Natural killer cell (primary cell): Measurements from ENCODE around the gene ARHGAP30. TPM values are rescaled to one million over a fixed set of nuclear protein-coding genes. Genes with fewer than 3 reads are reported as not detected.
A peak's percentile ranks its signal among the peaks of the same experiment; 100 is the strongest.

ENCODE experiments used
- ATAC-seq, 3 donors: fragments of 150-1000 bp in 2 of 3; fragments of 200-7000 bp in 1 of 3; cut with Tn5 transposase; 1 replicate in 1 of 3; 2 replicates in 2 of 3; pipeline ENCODE4 v1.10.0; 2021; ENCODE audit warnings: mild to moderate bottlenecking in 2 of 3, moderate library complexity in 2 of 3
- DNase-seq, 2 donors: peaks; one replicate each; pipeline versions ENCODE4 v3.0.0 to v3.0.0-alpha.2; 2013 to 2021; ENCODE audit warnings: mixed read lengths in 1 of 2
- H3K27ac ChIP-seq: one replicate; pipeline ENCODE4 v1.5.1; 2013; ENCODE audit warnings: mild to moderate bottlenecking, low read length
- H3K27me3 ChIP-seq: one replicate; pipeline ENCODE4 v1.6.1; 2013; ENCODE audit warnings: low read length; ENCODE audit not compliant: control insufficient read depth, insufficient read depth
- H3K36me3 ChIP-seq: one replicate; pipeline ENCODE4 v1.6.1; 2013; ENCODE audit warnings: low read length; ENCODE audit not compliant: control insufficient read depth, insufficient read depth
- H3K4me1 ChIP-seq: one replicate; pipeline ENCODE4 v1.6.1; 2013; ENCODE audit warnings: low read length; ENCODE audit not compliant: control insufficient read depth, insufficient read depth
- H3K4me3 ChIP-seq: one replicate; pipeline ENCODE4 v1.5.1; 2013; ENCODE audit warnings: low read length
- H3K9me3 ChIP-seq: one replicate; pipeline ENCODE4 v1.6.1; 2013; ENCODE audit warnings: low read length; ENCODE audit not compliant: control insufficient read depth, insufficient read depth
- H3K27ac Mint-ChIP-seq, 2 donors: one replicate each; pipeline ENCODE4 v1.8.0; 2022; ENCODE audit warnings: mild to moderate bottlenecking in 2 of 2, mixed read lengths in 2 of 2, moderate library complexity in 1 of 2
- H3K27me3 Mint-ChIP-seq, 2 donors: one replicate each; pipeline ENCODE4 v1.8.0; 2022; ENCODE audit warnings: low read depth in 2 of 2, mixed read lengths in 2 of 2
- H3K36me3 Mint-ChIP-seq: one replicate; pipeline ENCODE4 v1.8.0; 2022; ENCODE audit warnings: mixed read lengths
- H3K4me1 Mint-ChIP-seq, 2 donors: one replicate each; pipeline ENCODE4 v1.8.0; 2022; ENCODE audit warnings: mixed read lengths in 2 of 2
- H3K4me3 Mint-ChIP-seq: one replicate; pipeline ENCODE4 v1.8.0; 2022; ENCODE audit warnings: mild to moderate bottlenecking, moderate library complexity, mixed read lengths
- H3K9me3 Mint-ChIP-seq, 2 donors: one replicate each; pipeline ENCODE4 v1.8.0; 2022; ENCODE audit warnings: mixed read lengths in 2 of 2
- CTCF ChIP-seq: fragments of 200-600 bp; IDR thresholded peaks from one replicate; pipeline ENCODE4 v1.8.0; 2022; ENCODE audit warnings: antibody characterized with exemption
- WGBS: methylation state at CpG from one replicate; pipeline ENCODE4 v1.1.7; 2013; ENCODE audit warnings: missing lambda C conversion rate; ENCODE audit not compliant: insufficient coverage; 5-methylcytosine and 5-hydroxymethylcytosine counted together
- intact Hi-C: fragments of 100-400 bp; cut with micrococcal nuclease; formaldehyde crosslinking; loops from one replicate; pipeline ENCODE4 v1.14.2; 2022
- total RNA-seq, 4 donors: library from RNA; stranded (reverse); fragments of 120-200 nt in 1 of 4; gene quantifications; one replicate each; pipeline versions ENCODE4 v1.2.3 to v1.2.4, GENCODE V29; 2013 to 2022

The ARHGAP30 gene
- total RNA-seq, 3 donors from 2014 or later (not counting 1 experiment from before 2014, with no cell fraction given), result 246 to 310 (median 272) TPM

- no peak for ATAC-seq
- no peaks in the 10 kb centered on the region for H3K27me3 ChIP-seq
- H3K4me1 Mint-ChIP-seq, result peaks cover 36 to 59% of the 10 kb centered on the region in 2 donors
- TF ChIP-seq CTCF, result no peak
- H3K27ac Mint-ChIP-seq, result peak overlapping the region; percentile 89
- no peak overlapping the region for H3K27ac ChIP-seq
- H3K4me1 ChIP-seq, result peaks cover 31% of the 10 kb centered on the region
- H3K9me3 Mint-ChIP-seq, result no peaks in the 10 kb centered on the region
- peaks cover under 1% of the 10 kb centered on the region for H3K36me3 ChIP-seq
- intact Hi-C loops, result loop anchor here (10.0 kb wide), 1 partner anchor 1248 kb away; the partner anchor contains the start of gene SLAMF8
- no peaks in the 10 kb centered on the region for H3K36me3 Mint-ChIP-seq
- 97% methylated on average over 19 of the region's 19 CpGs for WGBS
- H3K27me3 Mint-ChIP-seq, result no peaks in the 10 kb centered on the region
- no peak for DNase-seq
- no peak overlapping the region for H3K4me3 Mint-ChIP-seq
- no peak overlapping the region for H3K4me3 ChIP-seq
- H3K9me3 ChIP-seq, result no peaks in the 10 kb centered on the region
These were observed 3.2 kb upstream of the ARHGAP30 start for GRCh38 chr1:161072751-161073449.

GRCh38 chr1:161071886-161072371 is 2.2 kb upstream of the ARHGAP30 start:
- 35% methylated on average over 9 of the region's 9 CpGs for WGBS
- Histone ChIP-seq H3K27me3 (no peaks in the 10 kb centered on the region), H3K4me1 (peaks cover 41% of the 10 kb centered on the region), H3K27ac (peak overlapping the region; percentile 40), H3K4me3 (no peak overlapping the region), H3K36me3 (peaks cover 3% of the 10 kb centered on the region), H3K9me3 (no peaks in the 10 kb centered on the region)
- H3K27me3 Mint-ChIP-seq, result no peaks in the 10 kb centered on the region
- H3K27ac Mint-ChIP-seq, result peak overlapping the region; percentile 89
- H3K4me3 Mint-ChIP-seq, result peak overlapping the region; percentile 40
- H3K36me3 Mint-ChIP-seq, result no peaks in the 10 kb centered on the region
- peak; percentile 51 to 73 for DNase-seq
- no peaks in the 10 kb centered on the region for H3K9me3 Mint-ChIP-seq
- TF ChIP-seq CTCF, result peak; percentile 76
- intact Hi-C loops, result loop anchor here (10.0 kb wide), 1 partner anchor 1247 kb away; the partner anchor contains the start of gene SLAMF8
- ATAC-seq, result peak in 2 of 3 donors; percentile 10 to 18
- peaks cover 45 to 69% of the 10 kb centered on the region in 2 donors for H3K4me1 Mint-ChIP-seq

- Histone ChIP-seq H3K4me3 (no peak overlapping the region), H3K36me3 (peaks cover 11% of the 10 kb centered on the region), H3K4me1 (peaks cover 52% of the 10 kb centered on the region), H3K27ac (peak overlapping the region; percentile 95), H3K9me3 (no peaks in the 10 kb centered on the region), H3K27me3 (no peaks in the 10 kb centered on the region)
- Mint-ChIP-seq H3K4me1 (peaks cover 51 to 80% of the 10 kb centered on the region in 2 donors), H3K27me3 (no peaks in the 10 kb centered on the region), H3K27ac (peak overlapping the region; percentile 89), H3K9me3 (no peaks in the 10 kb centered on the region), H3K36me3 (no peaks in the 10 kb centered on the region), H3K4me3 (no peak overlapping the region)
- intact Hi-C loops, result loop anchor here (1.0 to 10.0 kb wide), 2 partner anchors 50 to 1246 kb away; partner anchors contain the start of gene SLAMF8
- DNase-seq (no peak), ATAC-seq (no peak)
- 95% methylated on average over 4 of the region's 4 CpGs for WGBS
- no peak for TF ChIP-seq CTCF
These were observed 1.1 kb upstream of the ARHGAP30 start for GRCh38 chr1:161070761-161071160.
